ENCODE data around the gene B3GNT3.

B3GNT3 gene, protein sequence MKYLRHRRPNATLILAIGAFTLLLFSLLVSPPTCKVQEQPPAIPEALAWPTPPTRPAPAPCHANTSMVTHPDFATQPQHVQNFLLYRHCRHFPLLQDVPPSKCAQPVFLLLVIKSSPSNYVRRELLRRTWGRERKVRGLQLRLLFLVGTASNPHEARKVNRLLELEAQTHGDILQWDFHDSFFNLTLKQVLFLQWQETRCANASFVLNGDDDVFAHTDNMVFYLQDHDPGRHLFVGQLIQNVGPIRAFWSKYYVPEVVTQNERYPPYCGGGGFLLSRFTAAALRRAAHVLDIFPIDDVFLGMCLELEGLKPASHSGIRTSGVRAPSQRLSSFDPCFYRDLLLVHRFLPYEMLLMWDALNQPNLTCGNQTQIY

DNA sequence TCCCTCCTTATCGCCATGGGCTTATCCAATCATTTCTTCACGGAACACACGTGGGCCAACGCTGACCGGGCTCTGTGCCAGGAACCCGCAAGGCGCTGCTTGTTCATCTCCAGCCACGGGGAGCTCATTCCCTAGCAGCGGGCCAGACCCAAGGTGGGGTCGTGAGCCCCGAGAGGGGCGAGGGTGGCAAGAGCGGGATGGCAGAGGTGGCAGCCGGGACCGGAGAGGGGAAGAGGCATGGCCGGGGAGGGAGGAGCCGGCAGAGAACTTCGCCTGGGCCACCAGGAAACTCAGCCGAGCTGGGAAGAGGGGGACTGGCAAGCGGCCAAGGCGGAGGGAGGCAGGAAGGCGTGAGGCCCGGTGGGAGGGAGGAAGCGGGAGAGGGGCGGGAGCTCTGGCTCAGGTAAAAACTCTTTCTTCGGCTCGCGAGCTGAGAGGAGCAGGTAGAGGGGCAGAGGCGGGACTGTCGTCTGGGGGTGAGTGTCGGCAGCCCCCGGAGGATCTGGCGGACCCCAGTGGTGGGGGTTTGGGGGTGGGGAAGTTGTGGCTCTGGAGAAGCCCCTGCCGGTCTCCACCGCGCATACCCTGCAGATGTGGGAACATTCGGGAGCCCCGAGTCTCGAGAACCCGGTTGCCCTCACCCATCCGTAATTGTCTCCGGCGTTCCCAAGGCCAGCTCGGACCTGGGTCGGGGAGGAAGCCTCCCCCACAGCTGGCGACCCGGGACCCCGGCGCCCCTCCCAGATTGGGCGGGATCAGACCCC is at the start of gene B3GNT3:
B3GNT3 (plus strand) TSS at position 408 of the 764 bp plus-strand sequence. CDS start 12,670 bp downstream, outside the sequence.
- DNase-seq (ENCODE audit: insufficient read length, low spot score) (no peak), FAIRE-seq (no peak)
- no peak for TF ChIP-seq POLR2A (IDR thresholded peaks at IDR 0.05; ENCODE audit: low read depth, low read length)

- peak; percentile 38 for FAIRE-seq
- peak; percentile 95 for DNase-seq (ENCODE audit: insufficient read length, low spot score)
- TF ChIP-seq POLR2A (IDR thresholded peaks at IDR 0.05; ENCODE audit: low read depth, low read length), result no peak
Measured at GRCh38 chr19:17747205-17748098, 47.5 kb upstream of the B3GNT3 start.

GRCh38 chr19:17748884-17749638 is 45.9 kb upstream of the B3GNT3 start:
- FAIRE-seq (no peak), DNase-seq (ENCODE audit: insufficient read length, low spot score) (no peak)
- TF ChIP-seq POLR2A (IDR thresholded peaks at IDR 0.05; ENCODE audit: low read depth, low read length), result no peak

DNA sequence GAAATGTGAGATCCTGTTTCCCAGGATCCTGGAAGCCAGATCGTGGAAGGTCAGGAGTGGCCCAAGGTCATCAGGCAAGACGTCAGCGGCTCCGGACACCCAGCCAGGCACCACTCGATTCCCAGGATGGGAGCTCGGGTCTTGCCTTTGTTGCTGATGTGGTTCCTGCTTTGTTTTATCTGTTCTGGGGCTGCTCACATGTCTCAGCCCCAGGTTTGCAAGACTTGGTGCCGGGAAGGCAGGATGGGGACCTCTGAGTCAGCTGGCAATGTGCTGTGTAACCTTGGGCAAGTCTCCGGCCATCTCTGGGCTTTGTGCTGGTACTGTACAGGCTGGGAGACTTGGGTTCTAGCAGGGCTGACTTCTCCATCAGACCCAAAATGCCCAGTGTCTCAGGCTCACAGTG is 45.0 kb upstream of the B3GNT3 start:
- FAIRE-seq, result no peak

GRCh38 chr19:17751103-17751911 is 43.6 kb upstream of the B3GNT3 start, which contains the start of gene FCHO1:
FCHO1 (plus strand) TSS chr19:17751477; CDS start chr19:17755165, 3,688 bp downstream.
- no peak for TF ChIP-seq POLR2A (IDR thresholded peaks at IDR 0.05; ENCODE audit: low read depth, low read length)
- DNase-seq (ENCODE audit: insufficient read length, low spot score) (no peak), FAIRE-seq (no peak)

More for the DNA sequence above, 45.0 kb upstream of the B3GNT3 start:
- DNase-seq (ENCODE audit: insufficient read length, low spot score), result no peak
- no peak for TF ChIP-seq POLR2A (IDR thresholded peaks at IDR 0.05; ENCODE audit: low read depth, low read length)

- no peak for FAIRE-seq
- TF ChIP-seq POLR2A (IDR thresholded peaks at IDR 0.05; ENCODE audit: low read depth, low read length), result no peak
- DNase-seq (ENCODE audit: insufficient read length, low spot score), result no peak
Measured at GRCh38 chr19:17751912-17752273, 43.0 kb upstream of the B3GNT3 start.

DNA sequence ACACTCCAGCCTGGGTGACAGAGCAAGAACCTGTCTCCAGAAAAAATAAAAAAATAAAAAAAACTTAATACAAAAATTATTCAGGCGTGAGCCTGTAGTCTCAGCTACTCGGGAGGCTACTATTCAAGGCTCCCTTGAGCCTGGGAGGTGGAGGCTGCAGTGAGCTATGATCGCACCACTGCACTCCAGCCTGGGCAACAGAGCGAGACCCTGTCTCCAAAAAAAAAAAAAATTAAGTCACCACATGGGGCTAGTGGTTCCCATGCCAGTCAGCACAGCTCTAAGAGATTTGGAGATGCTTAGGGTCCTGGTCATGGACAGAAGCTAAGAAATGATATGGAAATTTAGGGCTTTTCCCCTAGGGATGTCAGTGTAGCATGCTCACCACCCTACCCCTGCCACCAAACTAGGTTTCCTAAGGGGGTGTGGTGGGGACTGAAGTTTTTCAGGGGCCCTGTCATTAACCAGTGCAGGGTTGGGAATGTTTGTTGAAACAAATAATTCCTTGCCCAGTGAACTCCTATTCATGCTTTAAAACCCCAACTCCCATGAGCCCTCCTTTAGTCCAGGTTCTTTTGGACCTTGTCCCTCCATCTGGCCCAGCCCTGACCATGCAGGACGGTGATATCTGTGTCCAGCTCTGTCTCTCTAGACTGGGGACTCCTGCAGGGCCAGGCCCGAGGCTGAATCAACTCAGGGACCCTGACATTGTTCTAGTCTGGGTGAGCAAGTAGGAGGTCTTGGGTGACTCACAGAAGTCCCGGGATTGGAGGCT is 41.9 kb upstream of the B3GNT3 start:
- DNase-seq (ENCODE audit: insufficient read length, low spot score) (no peak), FAIRE-seq (no peak)
- TF ChIP-seq POLR2A (IDR thresholded peaks at IDR 0.05; ENCODE audit: low read depth, low read length), result no peak

DNA sequence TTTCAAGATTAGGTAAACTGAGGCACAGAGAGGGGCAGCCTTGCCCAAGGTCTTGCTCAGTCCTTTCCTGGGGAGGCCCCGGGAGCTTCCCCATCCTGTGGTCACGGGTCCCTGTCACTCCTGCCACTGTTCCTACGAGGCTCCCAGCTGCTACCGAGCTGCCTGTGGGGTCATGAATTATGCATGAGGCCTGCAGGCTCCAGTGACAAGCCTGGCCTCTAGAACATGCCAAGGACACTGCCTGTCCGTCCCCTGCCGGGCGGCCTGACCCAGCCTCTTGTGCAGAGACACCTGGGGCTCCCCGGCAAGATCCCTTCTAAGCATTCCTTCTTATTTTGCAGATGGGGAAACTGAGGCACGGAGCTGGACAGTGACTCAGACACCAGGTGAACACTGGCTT is 41.0 kb upstream of the B3GNT3 start:
- FAIRE-seq (no peak), DNase-seq (ENCODE audit: insufficient read length, low spot score) (no peak)
- no peak for TF ChIP-seq POLR2A (IDR thresholded peaks at IDR 0.05; ENCODE audit: low read depth, low read length)

DNA sequence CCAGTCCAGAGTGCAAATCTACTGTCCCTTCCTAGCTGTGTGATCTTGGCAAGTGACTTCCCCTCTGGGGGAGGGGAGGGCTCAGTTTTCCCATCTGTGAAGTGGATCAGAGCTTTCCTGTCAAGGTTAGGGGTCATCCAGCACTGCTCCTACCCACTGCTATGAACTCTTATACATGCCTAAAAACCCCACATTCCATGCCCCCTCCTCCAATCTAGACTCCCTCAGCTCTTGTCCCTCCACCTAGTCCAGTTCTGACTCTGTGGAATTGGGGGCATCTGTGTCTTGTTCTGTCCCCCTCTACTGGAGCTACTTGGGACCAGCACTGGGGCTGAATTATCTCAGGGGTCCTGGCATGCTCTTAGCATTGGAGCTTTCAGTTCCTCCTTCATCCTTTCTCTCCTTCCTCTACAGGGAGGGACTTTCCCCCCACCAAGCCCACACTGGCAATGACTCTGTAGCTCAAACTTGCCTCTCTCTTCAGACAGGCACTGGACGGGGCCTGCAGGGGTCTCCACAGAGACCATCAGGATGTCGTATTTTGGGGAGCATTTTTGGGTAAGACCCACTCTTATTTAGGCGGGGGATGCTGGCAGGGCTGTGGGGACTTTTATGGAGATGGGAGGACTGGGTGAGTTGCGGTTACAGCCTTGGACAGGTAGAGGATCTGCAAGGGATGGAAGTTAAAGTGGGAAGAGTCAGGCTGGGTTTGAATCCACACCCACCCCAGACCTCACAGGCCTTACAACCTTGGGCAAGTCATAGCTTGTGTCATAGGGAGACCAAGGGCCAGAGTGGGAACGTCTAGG is 40.1 kb upstream of the B3GNT3 start:
- no peak for TF ChIP-seq POLR2A (IDR thresholded peaks at IDR 0.05; ENCODE audit: low read depth, low read length)
- DNase-seq (ENCODE audit: insufficient read length, low spot score) (no peak), FAIRE-seq (no peak)

DNA sequence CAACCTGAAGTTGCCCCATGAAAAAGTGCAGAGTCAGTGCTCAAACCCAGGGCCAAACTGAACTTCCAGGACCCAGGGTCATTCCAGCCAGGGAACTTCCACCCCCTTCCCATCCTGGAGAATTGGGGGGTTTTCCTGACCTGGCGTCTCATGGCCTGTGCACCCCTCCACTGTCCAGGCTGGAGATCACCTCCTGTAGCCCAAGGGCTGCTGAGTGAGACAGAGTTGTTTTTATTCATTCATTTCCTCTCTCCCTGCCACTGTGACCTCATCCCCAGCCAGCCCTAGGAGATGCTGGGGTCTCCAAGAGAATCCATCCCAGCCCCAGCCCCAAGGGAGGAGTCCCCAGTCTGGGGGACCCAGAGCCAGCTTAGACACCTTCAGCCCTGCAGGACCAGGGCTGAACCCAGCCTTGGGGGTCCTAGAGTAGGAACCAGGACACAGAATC is 39.5 kb upstream of the B3GNT3 start:
- DNase-seq (ENCODE audit: insufficient read length, low spot score) (no peak), FAIRE-seq (no peak)
- no peak for TF ChIP-seq POLR2A (IDR thresholded peaks at IDR 0.05; ENCODE audit: low read depth, low read length)

Measured in H54 (cell line).